PC-3 (cell line): ENCODE results near the gene SPARC. TPM values are rescaled to one million over a fixed set of nuclear protein-coding genes. Genes with fewer than 3 reads are reported as not detected.

Experiments
- ATAC-seq: fragments of 200-7000 bp; cut with Tn5 transposase; 2 replicates; pipeline ENCODE4 v1.9.1; 2020; ENCODE audit warnings: mild to moderate bottlenecking, moderate library complexity
- BruUV-seq: library from RNA; stranded (reverse); fragments of 400-500 nt; replicated peaks from 2 replicates; lab custom pipeline; 2021; lab: Mats Ljungman, UMichigan
- CTCF ChIA-PET: fragments of 300-600 bp; sonication (Branson Sonifier 250); formaldehyde crosslinking; loops from one replicate; lab custom pipeline; 2022; ENCODE audit warnings: antibody characterized with exemption; lab: Charles Lee
- POLR2A ChIA-PET: fragments of 300-600 bp; sonication (Branson Sonifier 250); formaldehyde crosslinking; loops from one replicate; lab custom pipeline; 2022; ENCODE audit warnings: antibody characterized with exemption; ENCODE audit not compliant: unreplicated experiment; lab: Charles Lee
- DNase-seq: peaks from one replicate; pipeline ENCODE4 v3.0.0-alpha.2; 2015
- H2AFZ ChIP-seq: fragments of 300-600 bp; sonication (generic); 2 replicates; pipeline ENCODE4 v1.6.0; 2016; ENCODE audit warnings: antibody characterized with exemption, low read length
- H3F3A ChIP-seq: fragments of 300-600 bp; sonication (generic); one replicate; pipeline ENCODE4 v1.6.0; 2017; ENCODE audit warnings: antibody characterized with exemption, low read length, control low read depth, mild to moderate bottlenecking; ENCODE audit not compliant: unreplicated experiment
- H3K27ac ChIP-seq: fragments of 300-600 bp; sonication (generic); 2 replicates; pipeline ENCODE4 v1.5.1; 2016; ENCODE audit warnings: mild to moderate bottlenecking, low read length
- H3K27me3 ChIP-seq: fragments of 300-600 bp; sonication (generic); 2 replicates; pipeline ENCODE4 v1.6.1; 2016; ENCODE audit warnings: low read length, mixed read lengths
- H3K36me3 ChIP-seq: fragments of 300-600 bp; sonication (generic); 2 replicates; pipeline ENCODE4 v1.6.1; 2016; ENCODE audit warnings: low read depth, mixed run types, low read length, mixed read lengths
- H3K4me1 ChIP-seq: fragments of 300-600 bp; sonication (generic); 2 replicates; pipeline ENCODE4 v1.5.1; 2016; ENCODE audit warnings: low read length; ENCODE audit not compliant: insufficient read depth
- H3K4me2 ChIP-seq: fragments of 300-600 bp; sonication (generic); 2 replicates; pipeline ENCODE4 v1.6.0; 2016; ENCODE audit warnings: low read length
- H3K4me3 ChIP-seq: fragments of 300-600 bp; sonication (generic); 2 replicates; pipeline ENCODE4 v1.5.1; 2016; ENCODE audit warnings: mild to moderate bottlenecking, low read length, mixed read lengths
- H3K79me2 ChIP-seq: fragments of 300-600 bp; sonication (generic); 2 replicates; pipeline ENCODE4 v1.6.1; 2017; ENCODE audit warnings: low read length, mixed read lengths
- H3K9ac ChIP-seq: fragments of 300-600 bp; sonication (generic); 2 replicates; pipeline ENCODE4 v1.6.0; 2016; ENCODE audit warnings: mild to moderate bottlenecking, low read length
- H3K9me2 ChIP-seq: fragments of 300-600 bp; sonication (generic); replicated peaks from 2 replicates; pipeline ENCODE4 v1.6.1; 2016; ENCODE audit warnings: mixed run types, low read length, mixed read lengths
- H3K9me3 ChIP-seq: fragments of 300-600 bp; sonication (generic); 2 replicates; pipeline ENCODE4 v1.6.1; 2016; ENCODE audit warnings: low read length, mixed read lengths
- H4K20me1 ChIP-seq: fragments of 300-600 bp; sonication (generic); 2 replicates; pipeline ENCODE4 v1.6.1; 2016; ENCODE audit warnings: low read length, mixed read lengths
- CTCF ChIP-seq: fragments of 300-600 bp; sonication (generic); conservative IDR thresholded peaks from 2 replicates; pipeline ENCODE4 v1.5.1; 2017; ENCODE audit warnings: antibody characterized with exemption, low read depth, mild to moderate bottlenecking, low read length
- EZH2 ChIP-seq: fragments of 300-600 bp; sonication (generic); IDR thresholded peaks from one replicate; pipeline ENCODE4 v1.6.1; 2017; ENCODE audit warnings: antibody characterized with exemption, mild to moderate bottlenecking, low read length; ENCODE audit not compliant: unreplicated experiment
- EZH2phosphoT487 ChIP-seq: fragments of 300-600 bp; sonication (generic); IDR thresholded peaks from 2 replicates; pipeline ENCODE4 v1.6.1; 2018; ENCODE audit warnings: mild to moderate bottlenecking, antibody characterized with exemption, low read length, borderline replicate concordance
- intact Hi-C: fragments of 100-400 bp; cut with micrococcal nuclease; formaldehyde crosslinking; loops from 2 replicates; pipeline ENCODE4 v1.9.0; 2023
- total RNA-seq: library from RNA; depleted of rRNA; stranded (reverse); fragments of >200 nt; gene quantifications from 2 replicates; pipeline ENCODE4 v1.2.3, GENCODE V29; 2014

The SPARC gene
- total RNA-seq, 1 experiment from 2014 or later: 2.7 TPM

GRCh38 chr5:151703780-151704179, 17.1 kb upstream of the SPARC start:
- Histone ChIP-seq H3K9me3 (no peaks in the 10 kb centered on the region), H3K9me2 (no peaks in the 10 kb centered on the region), H2AFZ (no peak overlapping the region), H3F3A (no peaks in the 10 kb centered on the region), H3K9ac (no peak overlapping the region), H3K36me3 (no peaks in the 10 kb centered on the region), H3K27me3 (no peaks in the 10 kb centered on the region), H3K4me2 (no peak overlapping the region), H3K27ac (no peak overlapping the region), H4K20me1 (no peaks in the 10 kb centered on the region), H3K4me3 (no peak overlapping the region), H3K79me2 (no peaks in the 10 kb centered on the region), H3K4me1 (peaks cover 10% of the 10 kb centered on the region)
- no TSS peak for BruUV-seq
- no peak for ATAC-seq
- DNase-seq: no peak
- intact Hi-C loops: no loop called here
- TF ChIP-seq EZH2 (no peak), EZH2phosphoT487 (no peak), CTCF (no peak)
- ChIA-PET CTCF (no interaction called here), POLR2A (no interaction called here)

GRCh38 chr5:151703227-151703626, 16.5 kb upstream of the SPARC start:
- Histone ChIP-seq H3K9me2 (no peaks in the 10 kb centered on the region), H4K20me1 (no peaks in the 10 kb centered on the region), H3K27ac (no peak overlapping the region), H3K9ac (no peak overlapping the region), H3K9me3 (no peaks in the 10 kb centered on the region), H3K27me3 (no peaks in the 10 kb centered on the region), H3K4me1 (peaks cover 12% of the 10 kb centered on the region), H3F3A (no peaks in the 10 kb centered on the region), H3K4me3 (no peak overlapping the region), H3K36me3 (no peaks in the 10 kb centered on the region), H3K4me2 (no peak overlapping the region), H3K79me2 (no peaks in the 10 kb centered on the region), H2AFZ (no peak overlapping the region)
- no TSS peak for BruUV-seq
- no peak for ATAC-seq
- ChIA-PET CTCF (no interaction called here), POLR2A (no interaction called here)
- intact Hi-C loops: no loop called here
- no peak for DNase-seq
- TF ChIP-seq EZH2 (no peak), EZH2phosphoT487 (no peak), CTCF (no peak)

- Histone ChIP-seq H3F3A (no peaks in the 10 kb centered on the region), H3K27ac (no peak overlapping the region), H3K9ac (no peak overlapping the region), H3K36me3 (no peaks in the 10 kb centered on the region), H4K20me1 (no peaks in the 10 kb centered on the region), H3K4me2 (no peak overlapping the region), H3K4me1 (peaks cover 12% of the 10 kb centered on the region), H3K4me3 (no peak overlapping the region), H3K27me3 (no peaks in the 10 kb centered on the region), H2AFZ (peak overlapping the region; percentile 36; the same call in 1 of the 2 replicates), H3K9me3 (no peaks in the 10 kb centered on the region), H3K9me2 (no peaks in the 10 kb centered on the region), H3K79me2 (no peaks in the 10 kb centered on the region)
- ChIA-PET CTCF (no interaction called here), POLR2A (no interaction called here)
- DNase-seq: no peak
- ATAC-seq: no peak
- intact Hi-C loops: no loop called here
- BruUV-seq: no TSS peak
- TF ChIP-seq EZH2: no peak
Measured at GRCh38 chr5:151700820-151701219, 14.1 kb upstream of the SPARC start.
